ENCODE data around the gene IFI35. TPM values are rescaled to one million over a fixed set of nuclear protein-coding genes. Genes with fewer than 3 reads are reported as not detected.
"Not testable (repeated sequence)": the region's sequence is repeated elsewhere in the genome, so short reads cannot be mapped to it uniquely, and the experiment has no call there.

Gene IFI35
- total RNA-seq, 1 donor from 2014 or later, result 60.5 TPM

- H3K36me3 ChIP-seq (ENCODE audit: insufficient read depth, low read length), result peaks cover 31% of the 10 kb centered on the region
- FAIRE-seq (no peak), DNase-seq (ENCODE audit: low read depth) (no peak)
- H3K4me2 ChIP-seq (ENCODE audit: low read length), result peak overlapping the region; percentile 96
- peaks cover 38% of the 10 kb centered on the region for H3K4me1 ChIP-seq (ENCODE audit: insufficient read depth, low read length)
- H2AFZ ChIP-seq (ENCODE audit: low read depth, low read length), result no peak overlapping the region
- Mint-ChIP-seq H3K4me3 (ENCODE audit: unreplicated experiment) (peak overlapping the region; percentile 99), H3K36me3 (ENCODE audit: low read depth, unreplicated experiment) (peaks cover 41% of the 10 kb centered on the region), H3K9me3 (ENCODE audit: unreplicated experiment) (no peaks in the 10 kb centered on the region), H3K4me1 (ENCODE audit: low read depth, unreplicated experiment) (peaks cover 31% of the 10 kb centered on the region), H3K27ac (ENCODE audit: unreplicated experiment) (peak overlapping the region; percentile 99), H3K27me3 (ENCODE audit: low read depth, unreplicated experiment) (no peaks in the 10 kb centered on the region)
- H3K9ac ChIP-seq (ENCODE audit: low read length), result peak overlapping the region; percentile 96
- H3K9me3 ChIP-seq (ENCODE audit: insufficient read depth, low read depth, low read length), result no peaks in the 10 kb centered on the region
- peak overlapping the region; percentile 98 for H3K4me3 ChIP-seq (ENCODE audit: insufficient read depth, low read depth, low read length)
- no peaks in the 10 kb centered on the region for H3K27me3 ChIP-seq (ENCODE audit: insufficient read depth, low read length)
- no peak for TF ChIP-seq EZH2 (IDR thresholded peaks at IDR 0.05; ENCODE audit: insufficient read depth, low read length)
- TF ChIP-seq, protein P1, sequence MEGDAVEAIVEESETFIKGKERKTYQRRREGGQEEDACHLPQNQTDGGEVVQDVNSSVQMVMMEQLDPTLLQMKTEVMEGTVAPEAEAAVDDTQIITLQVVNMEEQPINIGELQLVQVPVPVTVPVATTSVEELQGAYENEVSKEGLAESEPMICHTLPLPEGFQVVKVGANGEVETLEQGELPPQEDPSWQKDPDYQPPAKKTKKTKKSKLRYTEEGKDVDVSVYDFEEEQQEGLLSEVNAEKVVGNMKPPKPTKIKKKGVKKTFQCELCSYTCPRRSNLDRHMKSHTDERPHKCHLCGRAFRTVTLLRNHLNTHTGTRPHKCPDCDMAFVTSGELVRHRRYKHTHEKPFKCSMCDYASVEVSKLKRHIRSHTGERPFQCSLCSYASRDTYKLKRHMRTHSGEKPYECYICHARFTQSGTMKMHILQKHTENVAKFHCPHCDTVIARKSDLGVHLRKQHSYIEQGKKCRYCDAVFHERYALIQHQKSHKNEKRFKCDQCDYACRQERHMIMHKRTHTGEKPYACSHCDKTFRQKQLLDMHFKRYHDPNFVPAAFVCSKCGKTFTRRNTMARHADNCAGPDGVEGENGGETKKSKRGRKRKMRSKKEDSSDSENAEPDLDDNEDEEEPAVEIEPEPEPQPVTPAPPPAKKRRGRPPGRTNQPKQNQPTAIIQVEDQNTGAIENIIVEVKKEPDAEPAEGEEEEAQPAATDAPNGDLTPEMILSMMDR (IDR thresholded peaks at IDR 0.05; ENCODE audit: insufficient read depth, low read depth, low read length), result no peak
- H3K79me2 ChIP-seq (ENCODE audit: insufficient read depth, low read length), result peaks cover 40% of the 10 kb centered on the region
- peaks cover 54% of the 10 kb centered on the region for H4K20me1 ChIP-seq (ENCODE audit: insufficient read depth, low read length)
- peak overlapping the region; percentile 93 for H3K27ac ChIP-seq (ENCODE audit: low read depth, low read length)
These were observed 7.5 kb upstream of the IFI35 start for GRCh38 chr17:42999003-42999525.

- H3K9me3 ChIP-seq (ENCODE audit: insufficient read depth, low read depth, low read length); H3K27ac Mint-ChIP-seq (ENCODE audit: unreplicated experiment); H3K9me3 Mint-ChIP-seq (ENCODE audit: unreplicated experiment); H3K4me3 ChIP-seq (ENCODE audit: insufficient read depth, low read depth, low read length); H3K27ac ChIP-seq (ENCODE audit: low read depth, low read length); H2AFZ ChIP-seq (ENCODE audit: low read depth, low read length); FAIRE-seq; DNase-seq (ENCODE audit: low read depth); H3K27me3 ChIP-seq (ENCODE audit: insufficient read depth, low read length); H3K27me3 Mint-ChIP-seq (ENCODE audit: low read depth, unreplicated experiment): not testable (repeated sequence)
- H3K4me3 Mint-ChIP-seq (ENCODE audit: unreplicated experiment), result peak overlapping the region; percentile 71
- Histone ChIP-seq H3K9ac (ENCODE audit: low read length) (peak overlapping the region; percentile 53), H3K4me1 (ENCODE audit: insufficient read depth, low read length) (peaks cover 41% of the 10 kb centered on the region), H3K36me3 (ENCODE audit: insufficient read depth, low read length) (peaks cover 35% of the 10 kb centered on the region), H4K20me1 (ENCODE audit: insufficient read depth, low read length) (peaks cover 54% of the 10 kb centered on the region), H3K79me2 (ENCODE audit: insufficient read depth, low read length) (peaks cover 40% of the 10 kb centered on the region), H3K4me2 (ENCODE audit: low read length) (peak overlapping the region; percentile 49)
- H3K4me1 Mint-ChIP-seq (ENCODE audit: low read depth, unreplicated experiment), result peaks cover 36% of the 10 kb centered on the region
- peaks cover 36% of the 10 kb centered on the region for H3K36me3 Mint-ChIP-seq (ENCODE audit: low read depth, unreplicated experiment)
These were observed 5.7 kb upstream of the IFI35 start for GRCh38 chr17:43000894-43001293.

DNA sequence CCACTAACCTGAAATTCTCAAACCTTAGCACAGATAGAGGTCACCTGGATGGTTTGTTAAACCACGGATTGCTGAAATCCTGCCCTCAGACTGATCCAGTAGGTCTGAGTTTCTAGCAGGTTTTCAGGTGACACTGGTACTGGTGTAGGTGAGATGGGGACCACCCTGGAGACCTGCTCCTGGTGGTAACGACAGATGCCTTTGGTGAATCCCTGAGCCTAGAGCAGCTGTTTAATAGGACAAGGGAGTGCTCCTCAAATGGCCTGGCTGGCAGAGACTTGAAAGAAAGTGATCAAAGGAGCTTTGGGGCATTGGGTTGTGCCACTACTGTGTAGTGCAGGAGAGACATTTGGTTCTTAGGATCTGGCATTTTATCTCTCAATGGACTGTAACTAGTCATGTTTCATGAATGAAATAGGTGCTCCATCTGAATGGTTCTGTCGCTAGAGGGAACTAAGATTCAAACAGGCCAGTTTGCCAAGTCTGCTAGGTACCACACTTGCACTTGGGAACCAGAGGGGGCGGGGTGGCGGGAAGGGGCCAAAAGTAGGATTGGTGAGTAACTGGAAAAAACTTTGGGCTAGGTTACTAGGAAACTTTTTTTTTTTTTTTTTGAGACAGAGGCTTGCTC is 2.9 kb upstream of the IFI35 start:
- H3K4me3 Mint-ChIP-seq (ENCODE audit: unreplicated experiment), result no peak overlapping the region
- DNase-seq (ENCODE audit: low read depth), result peak; percentile 66
- Histone ChIP-seq H3K36me3 (ENCODE audit: insufficient read depth, low read length) (peaks cover 35% of the 10 kb centered on the region), H3K4me3 (ENCODE audit: insufficient read depth, low read depth, low read length) (no peak overlapping the region), H2AFZ (ENCODE audit: low read depth, low read length) (no peak overlapping the region), H3K4me2 (ENCODE audit: low read length) (peak overlapping the region; percentile 25), H4K20me1 (ENCODE audit: insufficient read depth, low read length) (peaks cover 51% of the 10 kb centered on the region), H3K27me3 (ENCODE audit: insufficient read depth, low read length) (no peaks in the 10 kb centered on the region), H3K4me1 (ENCODE audit: insufficient read depth, low read length) (peaks cover 34% of the 10 kb centered on the region), H3K27ac (ENCODE audit: low read depth, low read length) (peak overlapping the region; percentile 16), H3K9me3 (ENCODE audit: insufficient read depth, low read depth, low read length) (no peaks in the 10 kb centered on the region), H3K79me2 (ENCODE audit: insufficient read depth, low read length) (peaks cover 36% of the 10 kb centered on the region), H3K9ac (ENCODE audit: low read length) (peak overlapping the region; percentile 51)
- no peak for FAIRE-seq
- TF ChIP-seq, protein P1 (IDR thresholded peaks at IDR 0.05; ENCODE audit: insufficient read depth, low read depth, low read length), result no peak
- no peak for TF ChIP-seq EZH2 (IDR thresholded peaks at IDR 0.05; ENCODE audit: insufficient read depth, low read length)
- peak overlapping the region; percentile 72 for H3K27ac Mint-ChIP-seq (ENCODE audit: unreplicated experiment)
- H3K27me3 Mint-ChIP-seq (ENCODE audit: low read depth, unreplicated experiment), result no peaks in the 10 kb centered on the region
- peaks cover 2% of the 10 kb centered on the region for H3K9me3 Mint-ChIP-seq (ENCODE audit: unreplicated experiment)
- H3K4me1 Mint-ChIP-seq (ENCODE audit: low read depth, unreplicated experiment), result peaks cover 36% of the 10 kb centered on the region
- peaks cover 44% of the 10 kb centered on the region for H3K36me3 Mint-ChIP-seq (ENCODE audit: low read depth, unreplicated experiment)
